HFFc6 (cell line): ENCODE results near the gene DYNC1I1. TPM values are rescaled to one million over a fixed set of nuclear protein-coding genes. Genes with fewer than 3 reads are reported as not detected.

Experiments
- DNase-seq: peaks from one replicate; pipeline ENCODE4 v3.0.0-alpha.2; 2018
- H3K27ac Mint-ChIP-seq: 2 replicates; pipeline ENCODE4 v1.8.0; 2020; ENCODE audit warnings: mild to moderate bottlenecking, mixed read lengths
- H3K27me3 Mint-ChIP-seq: 2 replicates; pipeline ENCODE4 v1.8.0; 2021; ENCODE audit warnings: mild to moderate bottlenecking, moderate library complexity, mixed read lengths; ENCODE audit not compliant: insufficient read depth
- H3K36me3 Mint-ChIP-seq: 2 replicates; pipeline ENCODE4 v1.8.0; 2021; ENCODE audit warnings: low read depth, mixed read lengths
- H3K4me1 Mint-ChIP-seq: 2 replicates; pipeline ENCODE4 v1.8.0; 2020; ENCODE audit warnings: low read depth, mixed read lengths
- H3K4me3 Mint-ChIP-seq: 2 replicates; pipeline ENCODE4 v1.8.0; 2020; ENCODE audit warnings: mild to moderate bottlenecking, moderate library complexity, mixed read lengths
- H3K9me3 Mint-ChIP-seq: 2 replicates; pipeline ENCODE4 v1.8.0; 2020; ENCODE audit warnings: mild to moderate bottlenecking, mixed read lengths
- CTCF ChIP-seq: fragments of 200-600 bp; sonication (generic); IDR thresholded peaks from 2 replicates; pipeline ENCODE4 v1.5.0; 2021; ENCODE audit warnings: antibody characterized with exemption, mild to moderate bottlenecking
- total RNA-seq, 6 experiments: library from RNA; stranded (reverse); fragmentation: NEBNext Ultra II Directional; extraction: Animal tissue kit (Norgen Biotek cat#: 25700); gene quantifications; 2 replicates in 1 of 6; 3 replicates in 5 of 6; pipeline ENCODE4 v1.2.3, GENCODE V29; 2021

The DYNC1I1 gene
- total RNA-seq, 6 experiments from 2014 or later, result 0.08 to 0.34 (median 0.14) TPM; not detected in 1

- H3K4me3 Mint-ChIP-seq, result no peak overlapping the region
- DNase-seq, result no peak
- H3K4me1 Mint-ChIP-seq, result peaks cover 20% of the 10 kb centered on the region
- H3K27ac Mint-ChIP-seq, result no peak overlapping the region
- H3K27me3 Mint-ChIP-seq, result no peaks in the 10 kb centered on the region
- no peaks in the 10 kb centered on the region for H3K36me3 Mint-ChIP-seq
- no peak for TF ChIP-seq CTCF
- H3K9me3 Mint-ChIP-seq, result no peaks in the 10 kb centered on the region
Measured at GRCh38 chr7:95925236-95925635, 152.9 kb downstream of the DYNC1I1 start.

GRCh38 chr7:95925971-95926370 is 153.6 kb downstream of the DYNC1I1 start:
- H3K9me3 Mint-ChIP-seq, result no peaks in the 10 kb centered on the region
- TF ChIP-seq CTCF, result no peak
- no peak overlapping the region for H3K4me3 Mint-ChIP-seq
- DNase-seq, result no peak
- no peak overlapping the region for H3K27ac Mint-ChIP-seq
- H3K36me3 Mint-ChIP-seq, result no peaks in the 10 kb centered on the region
- no peaks in the 10 kb centered on the region for H3K27me3 Mint-ChIP-seq
- peaks cover 18% of the 10 kb centered on the region for H3K4me1 Mint-ChIP-seq

GRCh38 chr7:95927756-95928155 is 155.4 kb downstream of the DYNC1I1 start:
- H3K9me3 Mint-ChIP-seq, result no peaks in the 10 kb centered on the region
- DNase-seq, result no peak
- no peak overlapping the region for H3K27ac Mint-ChIP-seq
- no peaks in the 10 kb centered on the region for H3K27me3 Mint-ChIP-seq
- H3K36me3 Mint-ChIP-seq, result no peaks in the 10 kb centered on the region
- no peak for TF ChIP-seq CTCF
- peaks cover under 1% of the 10 kb centered on the region; the same call in 1 of the 2 replicates for H3K4me1 Mint-ChIP-seq
- no peak overlapping the region for H3K4me3 Mint-ChIP-seq

- no peak overlapping the region for H3K27ac Mint-ChIP-seq
Measured at GRCh38 chr7:95929710-95930280, 157.4 kb downstream of the DYNC1I1 start.

GRCh38 chr7:95931460-95932232 is 159.3 kb downstream of the DYNC1I1 start:
- Mint-ChIP-seq H3K27me3 (no peaks in the 10 kb centered on the region), H3K4me3 (no peak overlapping the region)

More at GRCh38 chr7:95929710-95930280, 157.4 kb downstream of the DYNC1I1 start:
- no peaks in the 10 kb centered on the region for H3K27me3 Mint-ChIP-seq
- H3K4me3 Mint-ChIP-seq, result no peak overlapping the region
- no peak for TF ChIP-seq CTCF
- no peaks in the 10 kb centered on the region for H3K9me3 Mint-ChIP-seq
- H3K4me1 Mint-ChIP-seq, result no peaks in the 10 kb centered on the region
- no peak for DNase-seq
- H3K36me3 Mint-ChIP-seq, result no peaks in the 10 kb centered on the region

More at GRCh38 chr7:95931460-95932232, 159.3 kb downstream of the DYNC1I1 start:
- Mint-ChIP-seq H3K27ac (no peak overlapping the region), H3K9me3 (no peaks in the 10 kb centered on the region), H3K36me3 (no peaks in the 10 kb centered on the region), H3K4me1 (no peaks in the 10 kb centered on the region)
- TF ChIP-seq CTCF, result no peak
- no peak for DNase-seq
